K562 (cell line): ENCODE data around the gene GJA4. TPM values are rescaled to one million over a fixed set of nuclear protein-coding genes. Genes with fewer than 3 reads are reported as not detected.

Source experiments
- ATAC-seq: fragments of 200-7000 bp; cut with Tn5 transposase; 3 replicates; pipeline ENCODE4 v1.9.1; 2020; ENCODE audit warnings: moderate library complexity
- BruUV-seq: library from RNA; stranded (reverse); fragments of 400-500 nt; replicated peaks from 2 replicates; lab custom pipeline; 2021; lab: Mats Ljungman, UMichigan
- CTCF ChIA-PET: fragments of 300-600 bp; formaldehyde crosslinking; extraction: SDS; loops from one replicate; lab custom pipeline; 2021; ENCODE audit warnings: low intra/inter-chr PET ratio; lab: Yijun Ruan, JAX
- POLR2A ChIA-PET: fragments of 300-600, 350-650 bp; sonication (Branson Sonifier 250); formaldehyde crosslinking; extraction: SDS; loops from one replicate; lab custom pipeline; 2021; ENCODE audit warnings: antibody characterized with exemption, inconsistent platforms; lab: Yijun Ruan, JAX
- DNase-seq, 4 experiments: peaks; one replicate each; pipeline versions ENCODE4 v3.0.0 to v3.0.0-alpha.2; 2011 to 2018; ENCODE audit warnings: low spot score in 3 of 4, mixed read lengths in 3 of 4; ENCODE audit errors: extremely low read depth in 1 of 4
- FAIRE-seq: peaks from 2 replicates; lab custom pipeline; 2011; peaks lifted over from hg19 to GRCh38; lab: Jason Lieb, UNC
- H2AFZ ChIP-seq: 2 replicates; pipeline ENCODE4 v1.6.0; 2011; ENCODE audit warnings: low read depth, low read length, control low read depth, inconsistent platforms
- H3K27ac ChIP-seq: fragments of 200-600 bp; 3 replicates; pipeline ENCODE4 v1.8.0; 2011; ENCODE audit warnings: low read depth, mild to moderate bottlenecking, control low read depth, inconsistent platforms, low read length, moderate library complexity, mixed read lengths; ENCODE audit errors: extremely low read depth
- H3K27me3 ChIP-seq, 2 experiments: fragments of 300-600 bp in 1 of 2; 2 replicates in 1 of 2; 3 replicates in 1 of 2; pipeline versions ENCODE4 v1.6.0 to v1.8.0; 2011; ENCODE audit warnings: inconsistent platforms in 2 of 2, low read length in 2 of 2, mild to moderate bottlenecking in 1 of 2, mixed read lengths in 1 of 2, moderate library complexity in 1 of 2; ENCODE audit not compliant: control insufficient read depth in 2 of 2, insufficient read depth in 2 of 2
- H3K36me3 ChIP-seq: fragments of 300-600 bp; 3 replicates; pipeline ENCODE4 v1.8.0; 2011; ENCODE audit warnings: mild to moderate bottlenecking, low read length, inconsistent platforms; ENCODE audit not compliant: control insufficient read depth, insufficient read depth
- H3K4me1 ChIP-seq, 2 experiments: fragments of 200-600 bp in 1 of 2; replicated peaks in 1 of 2; 2 replicates in 1 of 2; 3 replicates in 1 of 2; pipeline versions ENCODE4 v1.5.1 to v1.8.0; 2011; ENCODE audit warnings: inconsistent platforms in 2 of 2, low read length in 2 of 2, mild to moderate bottlenecking in 1 of 2, mixed read lengths in 1 of 2, moderate library complexity in 1 of 2; ENCODE audit not compliant: control insufficient read depth in 2 of 2, insufficient read depth in 2 of 2
- H3K4me2 ChIP-seq: 2 replicates; pipeline ENCODE4 v1.6.1; 2011; ENCODE audit warnings: low read length, control low read depth, inconsistent platforms, mixed read lengths; ENCODE audit not compliant: insufficient read depth
- H3K4me3 ChIP-seq: fragments of 200-600 bp; sonication (generic), shearing (Covaris generic); 2 replicates; pipeline ENCODE4 v1.5.1; 2016; ENCODE audit warnings: control low read depth, inconsistent platforms
- H3K79me2 ChIP-seq: fragments of 200-600 bp; 3 replicates; pipeline ENCODE4 v1.8.0; 2011; ENCODE audit warnings: low read length, inconsistent platforms; ENCODE audit not compliant: control insufficient read depth, insufficient read depth
- H3K9ac ChIP-seq, 2 experiments: 2 replicates each; pipeline versions ENCODE4 v1.6.0 to v1.6.1; 2011; ENCODE audit warnings: low read depth in 2 of 2, low read length in 2 of 2, control low read depth in 1 of 2, inconsistent platforms in 1 of 2, mild to moderate bottlenecking in 1 of 2, mixed read lengths in 1 of 2; ENCODE audit not compliant: insufficient read depth in 1 of 2
- H3K9me1 ChIP-seq: one replicate; pipeline ENCODE4 v1.6.0; 2011; ENCODE audit warnings: inconsistent platforms, mild to moderate bottlenecking, low read length, moderate library complexity; ENCODE audit not compliant: control insufficient read depth, insufficient read depth
- H3K9me3 ChIP-seq: replicated peaks from 2 replicates; pipeline ENCODE4 v1.5.1; 2011; ENCODE audit warnings: low read depth, low read length, inconsistent platforms; ENCODE audit not compliant: control insufficient read depth, insufficient read depth
- H4K20me1 ChIP-seq: replicated peaks from 2 replicates; pipeline ENCODE4 v1.6.1; 2011; ENCODE audit warnings: low read length, inconsistent platforms, mixed read lengths; ENCODE audit not compliant: control insufficient read depth, insufficient read depth
- AFF4 ChIP-seq: sonication (generic); formaldehyde crosslinking; IDR thresholded peaks from 2 replicates; pipeline ENCODE4 v1.8.0; 2023; ENCODE audit warnings: mild to moderate bottlenecking, missing genetic modification reagents
- BCOR ChIP-seq: fragments of 450-650 bp; IDR thresholded peaks from 2 replicates; pipeline ENCODE4 v1.6.1; 2016
- CHCHD3 ChIP-seq: fragments of 250-450 bp; sonication (Bioruptor Pico); IDR thresholded peaks from 2 replicates; pipeline ENCODE4 v2.1.2; 2022; ENCODE audit warnings: mild to moderate bottlenecking
- FOXP1 ChIP-seq: sonication (generic); formaldehyde crosslinking; IDR thresholded peaks from 2 replicates; pipeline ENCODE4 v1.8.0; 2022; ENCODE audit warnings: mild to moderate bottlenecking, missing genetic modification reagents
- HDAC1 ChIP-seq, 2 experiments: fragments of 450-650 bp; IDR thresholded peaks; 2 replicates each; pipeline ENCODE4 v1.6.1; 2016 to 2017; ENCODE audit warnings: inconsistent platforms in 1 of 2, mild to moderate bottlenecking in 1 of 2, moderate library complexity in 1 of 2
- HDAC6 ChIP-seq: IDR thresholded peaks from 2 replicates; pipeline ENCODE4 v1.6.1; 2012; ENCODE audit warnings: low read depth, mild to moderate bottlenecking, control low read depth, inconsistent platforms, low read length, moderate library complexity
- RFX5 ChIP-seq: IDR thresholded peaks from 2 replicates; pipeline ENCODE4 v1.6.1; 2011; ENCODE audit warnings: low read depth, mild to moderate bottlenecking, improper control_type of control experiment, low read length
- SIRT6 ChIP-seq: IDR thresholded peaks from one replicate; pipeline ENCODE4 v1.6.1; 2012; ENCODE audit warnings: low read depth, mild to moderate bottlenecking, control low read depth, inconsistent platforms, low read length, moderate library complexity
- TAF7 ChIP-seq: fragments of 450-650 bp; IDR thresholded peaks from 2 replicates; pipeline ENCODE4 v1.6.1; 2016; ENCODE audit warnings: missing genetic modification characterization, missing compliant biosample characterization
- ZFP30 ChIP-seq: fragments of 250-450 bp; sonication (Bioruptor Pico); IDR thresholded peaks from 2 replicates; pipeline ENCODE4 v1.8.0; 2022; ENCODE audit warnings: moderate library complexity, mild to moderate bottlenecking, inconsistent platforms, borderline replicate concordance
- ZNF785 ChIP-seq: fragments of 250-450 bp; sonication (Bioruptor Pico); IDR thresholded peaks from 2 replicates; pipeline ENCODE4 v1.4.0; 2020; ENCODE audit warnings: mild to moderate bottlenecking
- WGBS: fragments of 100-300 bp; shearing (Covaris generic); methylation state at CpG from one replicate; pipeline ENCODE4 v1.1.6; 2016; ENCODE audit warnings: low coverage, mixed read lengths; ENCODE audit not compliant: insufficient coverage; ENCODE audit errors: missing lambda C conversion rate; 5-methylcytosine and 5-hydroxymethylcytosine counted together
- in situ Hi-C: fragments of 300-500 bp; cut with MboI; formaldehyde crosslinking; loops from 4 replicates; pipeline ENCODE4 v1.15.0; 2018; ENCODE audit warnings: inconsistent platforms, mixed read lengths
- intact Hi-C: fragments of 100-400 bp; cut with micrococcal nuclease; formaldehyde crosslinking; loops from 2 replicates; pipeline ENCODE4 v1.14.2; 2022
- polyA plus RNA-seq, 8 experiments: library from polyadenylated mRNA; depleted of rRNA in 4 of 8; stranded (reverse) in 5 of 8; unstranded in 3 of 8; fragments of >200 nt; fragmentation: Nextera tagmentation in 2 of 8; fragmentation: Illumina TruSeq in 1 of 8; extraction: Ambion mirVana in 2 of 8; extraction: Trizol in 1 of 8; gene quantifications; 2 replicates each; pipeline versions ENCODE4 v1.2.1 to v1.2.3, GENCODE V29; 2011 to 2014; ENCODE audit warnings: inconsistent platforms in 1 of 8, missing spikeins in 1 of 8
- total RNA-seq, 7 experiments: library from RNA; depleted of rRNA in 6 of 7; stranded (reverse); fragments of >200 nt in 6 of 7; fragmentation: Illumina TruSeq in 2 of 7; extraction: Trizol in 2 of 7; gene quantifications; 2 replicates each; pipeline versions ENCODE4 v1.2.1 to v1.2.3, GENCODE V29; 2011 to 2021; ENCODE audit warnings: low replicate concordance in 1 of 7

Gene GJA4
- total and polyA plus RNA-seq, 9 of the 15 experiments (the other 6 are each of a cell fraction or from before 2014, with no cell fraction given): 0.16 to 0.24 TPM; not detected in 7

GRCh38 chr1:34757386-34757785, 35.4 kb upstream of the GJA4 start:
- peaks cover 0 to 4% of the 10 kb centered on the region in 2 experiments; a peak in 1 of 5 replicates for H3K4me1 ChIP-seq
- WGBS: 0% methylated on average over 21 of the region's 21 CpGs

More at GRCh38 chr1:34757386-34757785, 35.4 kb upstream of the GJA4 start:
- TF ChIP-seq HDAC1 (IDR thresholded peaks at IDR 0.05) (no peak), SIRT6 (no peak), AFF4 (no peak), FOXP1 (CRISPR knock-in tag) (no peak), CHCHD3 (CRISPR knock-in tag) (no peak), HDAC6 (no peak), ZFP30 (CRISPR knock-in tag) (no peak), RFX5 (no peak), TAF7 (tag) (no peak), ZNF785 (no peak), BCOR (no peak)
- Histone ChIP-seq H3K9me1 (no peaks in the 10 kb centered on the region), H3K27me3 (peaks cover 41 to 74% of the 10 kb centered on the region in 2 experiments; a peak in 4 of 5 replicates), H3K36me3 (no peaks in the 10 kb centered on the region), H3K27ac (no peak overlapping the region), H2AFZ (no peak overlapping the region), H3K4me2 (no peak overlapping the region), H3K4me3 (no peak overlapping the region), H3K9ac (no peak overlapping the region), H3K9me3 (no peaks in the 10 kb centered on the region), H3K79me2 (no peaks in the 10 kb centered on the region), H4K20me1 (peaks cover 5% of the 10 kb centered on the region)
- BruUV-seq: no TSS peak
- intact Hi-C loops (no loop called here), in situ Hi-C loops (no loop called here)
- ChIA-PET CTCF (interaction anchor here (0.8 kb wide), 1 partner anchor 18 kb away, joined by 3 read pairs; no protein-coding TSS in a partner anchor), POLR2A (interaction anchor here (0.6 kb wide), 2 partner anchors 13 to 1595 kb away, joined by 3 to 5 read pairs; no protein-coding TSS in a partner anchor)
- ATAC-seq (no peak), DNase-seq (no peak), FAIRE-seq (no peak)
